IPS-11a (cell line): Measurements from ENCODE around the gene ZC3H4.

Experiments used
- H3K4me3 ChIP-seq: one replicate; pipeline ENCODE4 v1.5.1; 2013; ENCODE audit warnings: low read depth, low read length, control low read depth

ZC3H4 gene

GRCh38 chr19:47022541-47023447 is 90.8 kb downstream of the ZC3H4 start:
- H3K4me3 ChIP-seq, result no peak overlapping the region

- H3K4me3 ChIP-seq, result no peak overlapping the region
These were observed 91.4 kb downstream of the ZC3H4 start for GRCh38 chr19:47022140-47022536.

GRCh38 chr19:47021536-47022139 is 91.9 kb downstream of the ZC3H4 start:
- H3K4me3 ChIP-seq, result peak overlapping the region; percentile 48

- peak overlapping the region; percentile 48 for H3K4me3 ChIP-seq
These were observed 92.5 kb downstream of the ZC3H4 start for GRCh38 chr19:47020992-47021496.

GRCh38 chr19:47020132-47020805 is 93.3 kb downstream of the ZC3H4 start:
- H3K4me3 ChIP-seq, result peak overlapping the region; percentile 17

GRCh38 chr19:47019431-47020041 is 94.0 kb downstream of the ZC3H4 start, which contains the start of gene NPAS1:
Gene NPAS1 (plus strand): TSS chr19:47019837. CDS start chr19:47021048, 1,211 bp downstream.
- H3K4me3 ChIP-seq, result peak within 1 kb of the TSS; percentile 17

- H3K4me3 ChIP-seq, result no peak overlapping the region
These were observed 94.7 kb downstream of the ZC3H4 start for GRCh38 chr19:47018923-47019322.
